Right ventricle myocardium superior (tissue), 1 donor: ENCODE results near the gene ACLY. TPM values are rescaled to one million over a fixed set of nuclear protein-coding genes. Genes with fewer than 3 reads are reported as not detected.
"Not testable (repeated sequence)": the region's sequence is repeated elsewhere in the genome, so short reads cannot be mapped to it uniquely, and the experiment has no call there.

Experiments
- ATAC-seq: fragments of 200-7000 bp; cut with Tn5 transposase; one replicate; pipeline ENCODE4 v1.9.1; 2020; ENCODE audit warnings: mild to moderate bottlenecking; ENCODE audit not compliant: poor library complexity
- DNase-seq: peaks from one replicate; pipeline ENCODE4 v3.0.0-alpha.2; 2020
- intact Hi-C: fragments of 100-400 bp; cut with DNase I; formaldehyde crosslinking; loops from one replicate; pipeline ENCODE4 v1.11.2; 2022
- total RNA-seq: library from RNA; stranded (reverse); fragmentation: NEBNext Ultra II Directional; extraction: Animal tissue kit (Norgen Biotek cat#: 25700); gene quantifications from one replicate; pipeline ENCODE4 v1.2.1, GENCODE V29; 2021
- donor health status: DM: no; HTN: yes; CAD: no; lungs with severe emphysema.

ACLY gene
- total RNA-seq, 1 donor from 2014 or later: 24.0 TPM

- ATAC-seq (no peak), DNase-seq (no peak)
- intact Hi-C loops: no loop called here
These were observed 24.0 kb upstream of the ACLY start for GRCh38 chr17:41942626-41943373.

- intact Hi-C loops: no loop called here
- ATAC-seq (no peak), DNase-seq (no peak)
These were observed 22.4 kb upstream of the ACLY start for GRCh38 chr17:41941168-41941567.

GRCh38 chr17:41939693-41940090 lies 20.9 kb upstream of the ACLY start:
- ATAC-seq: no peak
- intact Hi-C loops: no loop called here
- DNase-seq: no peak

- ATAC-seq: no peak
- no peak for DNase-seq
- intact Hi-C loops: no loop called here
These were observed 20.4 kb upstream of the ACLY start for GRCh38 chr17:41939044-41939692.

GRCh38 chr17:41937970-41938954 lies 19.5 kb upstream of the ACLY start:
- ATAC-seq (peak; percentile 93), DNase-seq (peak; percentile 74)
- intact Hi-C loops: no loop called here

- ATAC-seq (no peak), DNase-seq (no peak)
- intact Hi-C loops: no loop called here
These were observed 16.9 kb upstream of the ACLY start for GRCh38 chr17:41935641-41936040.

GRCh38 chr17:41932816-41933389 lies 14.2 kb upstream of the ACLY start:
- ATAC-seq: no peak
- DNase-seq: no peak
- intact Hi-C loops: no loop called here

- DNase-seq, ATAC-seq, intact Hi-C loops: not testable (repeated sequence)
These were observed 13.0 kb upstream of the ACLY start for GRCh38 chr17:41931715-41932114.

GRCh38 chr17:41930833-41931156 lies 12.0 kb upstream of the ACLY start:
- ATAC-seq, DNase-seq, intact Hi-C loops: not testable (repeated sequence)

GRCh38 chr17:41930009-41930832 lies 11.5 kb upstream of the ACLY start, which contains the start of gene ODAD4:
ODAD4 (plus strand) TSS chr17:41930617; CDS start chr17:41930724, 107 bp downstream.
- intact Hi-C loops: no loop called here
- ATAC-seq (peak; percentile 99), DNase-seq (peak; percentile 99)

GRCh38 chr17:41928693-41929251 lies 10.0 kb upstream of the ACLY start:
- intact Hi-C loops: no loop called here
- ATAC-seq (no peak), DNase-seq (no peak)

- ATAC-seq (no peak), DNase-seq (no peak)
- intact Hi-C loops: no loop called here
These were observed 7.3 kb upstream of the ACLY start for GRCh38 chr17:41925991-41926590.

- intact Hi-C loops: no loop called here
- ATAC-seq (no peak), DNase-seq (no peak)
These were observed 1.8 kb upstream of the ACLY start for GRCh38 chr17:41920580-41920955.

GRCh38 chr17:41919840-41920579 lies 1.3 kb upstream of the ACLY start:
- intact Hi-C loops: no loop called here
- ATAC-seq (no peak), DNase-seq (no peak)

- ATAC-seq (peak; percentile 44), DNase-seq (no peak)
- intact Hi-C loops: no loop called here
These were observed 540 bp upstream of the ACLY start for GRCh38 chr17:41919165-41919817.

- peak; percentile 51 for ATAC-seq
- peak; percentile 83 for DNase-seq
- intact Hi-C loops: no loop called here
These were observed 955 bp downstream of the ACLY start for GRCh38 chr17:41917679-41918313.
